ENCODE results near the gene SCN2B. TPM values are rescaled to one million over a fixed set of nuclear protein-coding genes. Genes with fewer than 3 reads are reported as not detected.

Gene SCN2B
- total and polyA plus RNA-seq, 2 of the 13 experiments (the other 11 are each of a cell fraction or from before 2014, with no cell fraction given), result 0.01 to 0.02 TPM

DNA sequence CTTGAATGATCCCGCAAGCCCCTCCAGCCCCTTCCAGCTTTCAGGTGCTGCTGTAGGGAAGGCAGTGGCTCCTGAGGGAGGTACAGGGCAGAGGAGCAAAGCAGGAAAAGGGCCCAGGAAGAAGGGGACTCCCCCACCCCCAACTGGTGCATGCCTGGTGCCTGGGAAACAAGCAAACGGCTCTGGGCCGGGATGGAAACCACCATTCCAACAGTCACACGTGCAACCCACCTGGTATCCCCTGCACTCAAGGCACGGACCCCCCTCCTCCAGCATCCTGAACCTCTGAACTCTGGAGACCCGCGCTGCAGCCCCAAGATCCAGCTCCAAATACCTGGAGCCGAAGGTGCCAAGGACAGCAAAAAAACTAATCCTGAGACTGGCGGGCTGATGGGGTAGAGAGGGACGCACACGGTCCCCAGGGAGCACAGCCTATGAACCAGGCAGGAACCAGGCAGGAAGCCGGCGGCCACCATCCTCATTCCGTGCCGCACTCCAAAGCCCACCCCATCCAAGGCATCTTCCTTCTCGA lies 24.4 kb downstream of the SCN2B start (continued):
- TF ChIP-seq, protein P1, sequence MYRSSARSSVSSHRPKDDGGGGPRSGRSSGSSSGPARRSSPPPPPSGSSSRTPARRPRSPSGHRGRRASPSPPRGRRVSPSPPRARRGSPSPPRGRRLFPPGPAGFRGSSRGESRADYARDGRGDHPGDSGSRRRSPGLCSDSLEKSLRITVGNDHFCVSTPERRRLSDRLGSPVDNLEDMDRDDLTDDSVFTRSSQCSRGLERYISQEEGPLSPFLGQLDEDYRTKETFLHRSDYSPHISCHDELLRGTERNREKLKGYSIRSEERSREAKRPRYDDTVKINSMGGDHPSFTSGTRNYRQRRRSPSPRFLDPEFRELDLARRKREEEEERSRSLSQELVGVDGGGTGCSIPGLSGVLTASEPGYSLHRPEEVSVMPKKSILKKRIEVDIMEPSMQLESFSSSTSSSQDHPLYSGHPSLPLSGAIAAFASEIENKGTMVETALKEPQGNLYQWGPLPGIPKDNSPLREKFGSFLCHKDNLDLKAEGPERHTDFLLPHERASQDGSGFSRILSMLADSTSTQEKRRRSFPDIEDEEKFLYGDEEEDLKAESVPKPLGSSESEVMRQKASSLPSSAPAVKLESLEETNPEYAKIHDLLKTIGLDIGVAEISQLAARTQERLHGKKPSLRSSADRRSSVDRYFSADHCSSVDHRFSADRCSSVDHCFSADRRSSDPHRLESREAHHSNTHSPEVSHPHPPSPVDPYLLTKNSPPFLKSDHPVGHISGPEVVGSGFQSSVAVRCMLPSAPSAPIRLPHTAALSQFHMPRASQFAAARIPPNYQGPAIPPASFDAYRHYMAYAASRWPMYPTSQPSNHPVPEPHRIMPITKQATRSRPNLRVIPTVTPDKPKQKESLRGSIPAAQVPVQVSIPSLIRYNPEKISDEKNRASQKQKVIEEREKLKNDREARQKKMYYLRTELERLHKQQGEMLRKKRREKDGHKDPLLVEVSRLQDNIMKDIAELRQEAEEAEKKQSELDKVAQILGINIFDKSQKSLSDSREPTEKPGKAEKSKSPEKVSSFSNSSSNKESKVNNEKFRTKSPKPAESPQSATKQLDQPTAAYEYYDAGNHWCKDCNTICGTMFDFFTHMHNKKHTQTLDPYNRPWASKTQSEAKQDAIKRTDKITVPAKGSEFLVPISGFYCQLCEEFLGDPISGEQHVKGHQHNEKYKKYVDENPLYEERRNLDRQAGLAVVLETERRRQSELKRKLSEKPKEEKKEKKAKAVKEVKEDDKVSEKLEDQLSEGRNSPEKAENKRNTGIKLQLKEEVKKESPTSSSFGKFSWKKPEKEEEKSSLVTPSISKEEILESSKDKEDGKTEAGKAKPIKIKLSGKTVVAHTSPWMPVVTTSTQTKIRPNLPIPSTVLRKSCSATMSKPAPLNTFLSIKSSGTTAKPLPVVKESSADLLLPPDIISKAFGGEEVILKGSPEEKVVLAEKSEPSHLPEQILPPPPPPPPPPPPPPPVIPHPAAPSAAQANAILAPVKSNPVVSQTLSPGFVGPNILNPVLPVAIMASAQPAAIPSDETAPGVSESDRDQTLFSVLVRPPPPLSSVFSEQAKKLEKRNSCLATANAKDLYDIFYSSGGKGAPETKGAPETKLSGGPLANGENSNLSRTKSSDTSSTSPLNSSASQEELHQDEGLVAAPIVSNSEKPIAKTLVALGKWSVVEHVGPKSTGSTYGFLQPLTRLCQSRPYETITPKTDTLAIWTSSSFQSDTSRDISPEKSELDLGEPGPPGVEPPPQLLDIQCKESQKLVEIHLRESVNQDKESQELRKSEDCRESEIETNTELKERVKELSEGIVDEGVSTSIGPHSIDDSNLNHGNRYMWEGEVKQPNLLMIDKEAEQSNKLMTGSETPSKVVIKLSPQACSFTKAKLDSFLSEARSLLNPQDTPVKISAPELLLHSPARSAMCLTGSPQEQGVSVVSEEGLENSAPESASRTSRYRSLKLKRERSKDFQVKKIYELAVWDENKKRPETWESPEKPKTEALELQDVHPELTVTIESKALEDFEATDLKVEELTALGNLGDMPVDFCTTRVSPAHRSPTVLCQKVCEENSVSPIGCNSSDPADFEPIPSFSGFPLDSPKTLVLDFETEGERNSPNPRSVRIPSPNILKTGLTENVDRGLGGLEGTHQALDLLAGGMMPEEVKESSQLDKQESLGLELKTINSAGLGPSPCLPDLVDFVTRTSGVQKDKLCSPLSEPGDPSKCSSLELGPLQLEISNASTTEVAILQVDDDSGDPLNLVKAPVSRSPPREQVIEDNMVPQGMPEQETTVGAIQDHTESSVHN (CRISPR knock-in tag; IDR thresholded peaks at IDR 0.05), result no peak
- TF ChIP-seq SP140L (CRISPR knock-in tag; IDR thresholded peaks at IDR 0.05; ENCODE audit: borderline replicate concordance) (no peak), TCF12 (IDR thresholded peaks at IDR 0.05) (no peak), TCF12 (CRISPR knock-in tag; IDR thresholded peaks at IDR 0.05) (no peak), ZEB1 (IDR thresholded peaks at IDR 0.05; ENCODE audit: insufficient replicate concordance, low read depth) (no peak), ZNF850 (CRISPR knock-in tag; conservative IDR thresholded peaks at IDR 0.05) (no peak)
